ENCODE measurements around the gene STAT6. TPM values are rescaled to one million over a fixed set of nuclear protein-coding genes. Genes with fewer than 3 reads are reported as not detected.

The STAT6 gene
- total and polyA plus RNA-seq, 2 donors (not counting 3 experiments of a cell fraction or from before 2014, with no cell fraction given), result 136 to 147 TPM

DNA sequence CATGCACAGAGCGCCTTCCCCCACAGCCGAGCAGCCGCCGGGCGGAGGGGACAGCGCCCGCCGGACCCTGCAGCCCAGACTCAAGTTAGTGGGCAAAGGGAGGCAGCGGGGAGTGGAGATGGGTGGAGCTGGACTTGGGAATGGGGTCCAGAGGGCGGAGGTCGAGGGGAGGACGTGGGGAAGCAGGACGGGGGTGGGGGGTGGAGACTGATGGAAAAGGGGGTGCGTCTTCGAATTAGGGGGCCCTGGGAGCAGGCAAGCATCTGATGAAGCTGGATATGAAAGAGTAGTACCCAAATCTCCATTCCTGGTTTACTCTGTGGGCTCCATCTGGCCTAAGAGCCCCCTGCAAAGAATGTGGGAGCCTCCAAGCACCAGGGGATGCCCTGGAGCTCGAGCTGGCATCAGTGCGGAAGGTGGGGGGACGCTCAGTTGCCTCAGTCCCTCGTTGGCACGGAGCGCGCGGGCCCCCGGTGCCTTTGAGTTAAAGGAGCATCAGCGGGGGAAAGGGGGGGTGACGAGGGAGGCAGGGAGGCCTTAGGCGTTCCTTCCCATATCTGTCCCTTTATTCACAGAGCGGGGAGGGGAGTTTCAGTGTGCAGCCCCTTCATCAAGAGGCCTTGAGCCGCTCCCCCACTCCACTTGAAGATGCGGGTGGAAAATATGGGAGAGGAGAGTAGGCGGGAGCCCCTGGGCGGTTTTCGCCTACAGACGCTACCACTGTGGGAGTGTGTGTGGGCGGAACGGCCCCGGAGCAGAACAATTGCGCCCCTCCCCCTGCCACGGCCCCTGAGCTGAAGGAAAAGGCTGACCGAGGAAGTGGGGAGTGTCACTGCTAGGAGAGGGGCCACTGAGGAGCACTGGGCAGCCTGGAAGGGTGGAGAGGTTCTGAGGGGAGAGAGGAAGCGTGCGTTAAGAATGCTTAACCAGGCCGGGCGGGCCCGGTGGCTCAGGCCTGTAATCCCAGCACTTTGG is 21.6 kb downstream of the STAT6 start:
- peaks cover 20% of the 10 kb centered on the region for H3K4me1 ChIP-seq (ENCODE audit: control insufficient read depth, extremely low read depth, insufficient read depth, low read length)
- peak overlapping the region; percentile 64 for H3K4me2 ChIP-seq (ENCODE audit: insufficient read depth, low read length)
- BruUV-seq (replicated peaks), result no TSS peak
- peaks cover 16% of the 10 kb centered on the region for H3K79me2 ChIP-seq (ENCODE audit: control insufficient read depth, insufficient read depth, low read length)
- DNase-seq (ENCODE audit: low read depth, low spot score), result peak; percentile 72
- H3K27ac ChIP-seq (ENCODE audit: insufficient read depth, low read depth, low read length), result peak overlapping the region; percentile 34
- peak overlapping the region; percentile 41 to 86 (median 49) for H3K4me3 ChIP-seq (replicated peaks in 1 of 3; ENCODE audit: insufficient read depth in 1 of 3, low read depth in 1 of 3, low read length in 3 of 3)
- no peaks in the 10 kb centered on the region for H3K27me3 ChIP-seq (ENCODE audit: control insufficient read depth in 2 of 2, insufficient read depth in 2 of 2, low read length in 2 of 2)
- H3K9me1 ChIP-seq (replicated peaks; ENCODE audit: control insufficient read depth, extremely low read depth, insufficient read depth, low read length), result no peaks in the 10 kb centered on the region
- TF ChIP-seq JUN (IDR thresholded peaks at IDR 0.05; ENCODE audit: borderline replicate concordance, insufficient read depth, insufficient read length, low read depth) (no peak), GATA2 (IDR thresholded peaks at IDR 0.05; ENCODE audit: insufficient read depth, insufficient read length, low read depth, low read length) (no peak), FOS (IDR thresholded peaks at IDR 0.05; ENCODE audit: borderline replicate concordance, insufficient read depth, low read length) (no peak), EZH2 (IDR thresholded peaks at IDR 0.05; ENCODE audit: borderline replicate concordance, low read depth, low read length, severe bottlenecking) (no peak), POLR2AphosphoS5 (IDR thresholded peaks at IDR 0.05; ENCODE audit: insufficient read depth, low read depth, low read length) (no peak), MYC (IDR thresholded peaks at IDR 0.05; ENCODE audit: low read depth, low read length) (no peak), POLR2A (IDR thresholded peaks at IDR 0.05; ENCODE audit: low read depth, low read length) (no peak), CTCF (IDR thresholded peaks at IDR 0.05; ENCODE audit: extremely low read depth in 1 of 2, insufficient read depth in 1 of 2, low read depth in 1 of 2, low read length in 2 of 2) (no peak)
- TF ChIP-seq, protein P1, sequence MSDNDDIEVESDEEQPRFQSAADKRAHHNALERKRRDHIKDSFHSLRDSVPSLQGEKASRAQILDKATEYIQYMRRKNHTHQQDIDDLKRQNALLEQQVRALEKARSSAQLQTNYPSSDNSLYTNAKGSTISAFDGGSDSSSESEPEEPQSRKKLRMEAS (IDR thresholded peaks at IDR 0.05; ENCODE audit: insufficient read depth, insufficient read length), result no peak
- H2AFZ ChIP-seq (ENCODE audit: low read depth, low read length), result peak overlapping the region; percentile 65
- dilution Hi-C loops (cut with MboI; ENCODE audit: extremely low pct_ligation_motif_present, low sequenced_read_pairs) (no loop called here), intact Hi-C loops (cut with micrococcal nuclease) (loop anchor here (5.0 kb wide), 1 partner anchor 402 kb away; the partner anchor contains the start of gene PTGES3)
- H3K36me3 ChIP-seq (ENCODE audit: control insufficient read depth in 2 of 2, extremely low read depth in 1 of 2, insufficient read depth in 2 of 2, low read length in 2 of 2), result peaks cover 0 to 20% of the 10 kb centered on the region in 2 experiments
- FAIRE-seq, result peak; percentile 78
- CTCF ChIA-PET, result interaction anchor here (1.1 to 14.4 kb wide), 7 partner anchors 10 to 93 kb away, joined by 3 to 158 read pairs (median 4); partner anchors contain the start of genes NEMP1 and STAT6
- POLR2A ChIA-PET, result interaction anchor here (0.7 to 1.5 kb wide), 2 partner anchors 20 to 39 kb away, joined by 3 read pairs; partner anchors contain the start of gene LRP1
- no peaks in the 10 kb centered on the region for H4K20me1 ChIP-seq (replicated peaks; ENCODE audit: control insufficient read depth, extremely low read depth, insufficient read depth, low read length)
- peak overlapping the region; percentile 41 for H3K9ac ChIP-seq (replicated peaks; ENCODE audit: extremely low read depth, insufficient read depth, low read length)
- no peaks in the 10 kb centered on the region for H3K9me3 ChIP-seq (replicated peaks; ENCODE audit: control insufficient read depth, insufficient read depth, low read length)

Measured in endothelial cell of umbilical vein (primary cell).